Left ventricle myocardium superior (tissue), 1 donor: ENCODE results near the gene CUX1. TPM values are rescaled to one million over a fixed set of nuclear protein-coding genes. Genes with fewer than 3 reads are reported as not detected.
"Not testable (repeated sequence)": the region's sequence is repeated elsewhere in the genome, so short reads cannot be mapped to it uniquely, and the experiment has no call there.

Source experiments
- ATAC-seq: fragments of 200-7000 bp; cut with Tn5 transposase; one replicate; pipeline ENCODE4 v1.9.1; 2020; ENCODE audit warnings: mild to moderate bottlenecking, moderate library complexity
- DNase-seq: peaks from one replicate; pipeline ENCODE4 v3.0.0-alpha.2; 2020
- intact Hi-C: fragments of 100-400 bp; cut with micrococcal nuclease; formaldehyde crosslinking; loops from one replicate; pipeline ENCODE4 v1.11.0; 2022
- total RNA-seq: library from RNA; stranded (reverse); fragmentation: NEBNext Ultra II Directional; extraction: Animal tissue kit (Norgen Biotek cat#: 25700); gene quantifications from one replicate; pipeline ENCODE4 v1.2.1, GENCODE V29; 2021
- donor health status: DM: no; HTN: yes; CAD: no; lungs with severe emphysema.

The CUX1 gene
- total RNA-seq, 1 donor from 2014 or later = 123 TPM

GRCh38 chr7:101877882-101878591 is 60.6 kb downstream of the CUX1 start:
- ATAC-seq (no peak), DNase-seq (no peak)
- intact Hi-C loops = no loop called here

DNA sequence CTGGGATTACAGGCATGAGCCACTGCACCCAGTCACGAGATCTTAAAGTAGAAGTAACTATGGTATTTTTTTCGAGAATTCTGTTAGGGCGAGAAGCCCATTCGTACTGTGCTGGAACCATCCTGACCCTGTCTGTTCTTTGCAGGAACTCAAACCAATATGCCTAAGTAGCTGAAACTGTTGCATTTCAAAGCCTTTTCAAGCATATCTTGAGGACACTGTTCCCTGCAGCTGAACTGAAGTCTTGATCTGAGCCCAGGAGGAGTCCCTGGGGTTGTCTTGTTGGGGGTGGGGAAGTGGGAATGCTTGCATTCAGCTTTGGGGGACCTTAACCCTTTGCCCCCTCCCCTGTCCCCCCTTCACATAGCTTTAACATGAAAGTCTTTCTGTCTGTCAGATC is 61.5 kb downstream of the CUX1 start:
- ATAC-seq = no peak
- intact Hi-C loops = no loop called here
- no peak for DNase-seq

- DNase-seq (no peak), ATAC-seq (no peak)
- intact Hi-C loops = no loop called here
Measured at GRCh38 chr7:101879565-101879964, 62.1 kb downstream of the CUX1 start.

DNA sequence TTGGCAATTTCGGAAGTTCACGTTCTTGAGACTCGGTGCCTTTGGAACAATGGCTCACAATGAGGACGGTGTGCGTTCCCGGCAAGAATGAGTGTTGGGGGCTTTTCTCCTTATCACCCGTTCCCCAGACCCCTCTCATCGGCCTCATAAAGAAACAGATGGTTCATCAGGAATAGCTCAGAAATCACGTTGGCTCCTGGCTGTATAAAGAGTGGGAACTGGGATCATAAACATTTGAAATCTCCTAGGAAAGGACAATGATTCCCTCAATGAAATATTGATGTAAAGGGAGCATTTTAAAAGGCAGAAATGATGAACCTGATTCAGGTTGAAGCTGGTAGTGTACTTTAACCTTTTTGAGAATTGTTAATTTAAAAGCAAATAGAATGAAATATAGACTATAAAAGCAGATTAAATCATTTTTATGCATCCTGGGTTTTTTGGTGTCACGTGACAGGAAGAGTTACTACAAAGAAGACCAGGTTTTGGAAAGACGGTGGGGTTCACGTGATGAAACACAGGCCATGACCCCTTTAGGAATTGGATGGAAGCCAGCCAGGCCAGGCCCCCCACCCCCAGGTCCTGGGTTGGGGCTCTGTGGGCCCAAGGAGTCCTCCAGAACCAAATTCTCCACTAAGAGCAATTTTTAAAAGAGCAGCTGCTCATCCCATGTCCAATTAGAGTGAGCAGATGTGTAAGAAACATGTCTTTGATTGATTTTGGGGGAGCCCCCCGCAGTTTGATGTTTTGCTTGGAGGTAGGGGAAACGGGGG is 63.0 kb downstream of the CUX1 start:
- ATAC-seq (no peak), DNase-seq (no peak)
- intact Hi-C loops = no loop called here

DNA sequence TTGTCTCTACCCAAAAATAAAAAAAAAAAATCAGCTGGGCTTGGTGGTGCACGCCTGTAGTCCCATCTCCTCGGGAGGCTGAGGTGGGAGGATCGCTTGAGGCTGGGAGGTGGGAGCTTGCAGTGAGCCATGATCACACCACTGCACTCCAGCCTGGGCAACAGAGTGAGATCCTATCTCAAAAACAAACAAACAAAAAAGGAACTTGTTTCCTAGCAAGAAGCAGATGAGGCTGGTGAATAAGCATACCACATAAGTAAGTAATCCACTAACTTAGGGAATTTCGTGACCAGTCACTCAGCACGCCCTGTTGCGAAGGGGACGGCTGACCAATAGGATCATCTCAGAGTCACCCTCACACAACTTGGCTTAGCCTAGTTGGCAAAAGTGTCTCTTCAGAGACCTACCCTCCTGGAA is 64.6 kb downstream of the CUX1 start:
- ATAC-seq (no peak), DNase-seq (no peak)
- intact Hi-C loops = no loop called here

DNA sequence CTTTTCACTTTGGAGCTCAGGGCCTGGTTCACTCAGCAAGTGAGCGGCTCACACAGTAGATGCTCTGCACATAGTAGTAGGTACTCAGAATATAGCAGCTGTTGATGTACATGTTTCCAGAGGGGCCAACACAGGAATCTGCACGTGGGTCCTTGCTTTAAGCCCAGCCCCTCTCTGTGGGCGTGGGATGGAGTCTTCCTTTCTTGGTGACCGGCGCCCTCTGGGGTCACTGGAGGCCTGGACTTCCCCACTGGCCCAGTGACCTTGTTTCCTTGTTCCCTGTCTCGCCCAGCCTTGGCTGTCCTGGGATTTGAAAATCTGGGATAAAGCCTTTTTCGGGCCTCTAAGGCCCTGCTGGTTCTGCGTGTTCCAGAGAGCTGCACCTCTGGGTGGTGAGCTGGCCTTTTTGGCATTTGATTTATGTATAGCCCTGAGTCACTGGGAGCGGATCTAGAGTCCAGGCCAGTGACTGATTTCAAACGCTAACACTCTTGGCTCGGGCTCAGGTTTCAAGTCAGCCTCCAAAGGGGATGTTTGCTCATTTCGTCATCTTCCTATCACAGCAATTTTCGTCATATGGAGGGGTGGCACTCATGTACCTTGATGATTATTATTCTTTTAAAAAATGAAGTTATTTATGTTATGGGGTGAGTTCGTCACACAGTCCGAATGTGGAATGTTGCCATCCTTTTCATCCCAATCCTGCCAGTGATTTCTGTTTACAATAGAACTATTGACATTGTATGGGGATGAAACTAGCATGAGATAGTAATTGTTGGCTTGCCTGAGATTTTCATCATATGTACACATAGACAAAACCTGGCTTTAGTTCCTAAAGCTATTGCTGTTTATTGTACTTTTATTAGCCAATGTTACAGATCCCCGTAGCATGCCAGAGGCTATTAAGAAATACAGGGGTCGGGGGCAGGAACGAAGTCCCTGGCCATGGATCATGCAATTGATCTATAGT is 65.5 kb downstream of the CUX1 start:
- intact Hi-C loops = no loop called here
- peak; percentile 75 for DNase-seq
- ATAC-seq = peak; percentile 92

DNA sequence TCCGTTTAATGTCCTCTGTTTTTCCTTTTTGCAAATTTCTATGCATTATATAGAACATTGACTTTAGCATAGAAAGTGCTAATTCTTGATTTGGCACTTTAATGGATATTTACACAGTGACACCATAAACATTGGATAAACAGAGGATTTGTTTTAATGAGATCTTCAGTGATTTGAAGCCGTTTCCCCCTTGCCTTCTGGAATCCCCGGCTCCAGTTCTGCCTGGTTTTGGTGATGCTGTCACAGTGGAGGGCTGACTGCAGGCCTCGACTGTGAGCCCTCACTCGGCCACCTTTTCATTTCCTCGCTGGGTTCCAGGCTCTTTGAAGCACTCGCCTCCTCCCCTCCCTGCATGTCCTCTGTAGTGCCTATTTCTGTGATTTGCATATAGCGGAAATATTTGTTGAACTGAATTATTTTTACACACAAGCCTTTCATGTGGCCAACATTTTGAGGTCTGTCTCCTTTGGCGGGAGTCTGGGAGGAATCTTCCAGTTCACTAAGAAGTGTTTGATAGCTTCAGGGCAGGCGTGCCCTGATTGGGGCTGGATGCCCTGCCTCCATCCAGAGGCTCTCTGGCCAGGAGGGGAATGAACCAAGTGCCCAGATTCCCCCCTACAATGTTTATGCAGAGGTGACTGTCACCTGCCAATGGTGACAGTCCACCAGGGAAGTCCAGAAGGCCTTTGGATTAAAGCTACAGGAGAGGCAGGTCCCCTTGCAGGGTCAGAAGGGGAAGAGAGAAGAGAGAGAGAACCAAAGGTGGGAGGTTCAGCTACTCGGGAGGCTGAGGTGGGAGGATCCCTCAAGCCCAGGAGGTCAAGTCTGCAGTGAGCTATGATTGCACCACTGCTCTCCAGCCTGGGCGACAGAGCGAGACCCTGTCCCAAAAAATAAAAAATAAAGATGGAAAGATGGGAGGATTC is 67.5 kb downstream of the CUX1 start:
- ATAC-seq = no peak
- DNase-seq = no peak
- intact Hi-C loops = no loop called here

- peak; percentile 32 for ATAC-seq
- intact Hi-C loops = no loop called here
Measured at GRCh38 chr7:101885597-101885955, 68.2 kb downstream of the CUX1 start.

GRCh38 chr7:101887352-101887751 is 69.9 kb downstream of the CUX1 start:
- intact Hi-C loops, DNase-seq, ATAC-seq: not testable (repeated sequence)

More at GRCh38 chr7:101885597-101885955, 68.2 kb downstream of the CUX1 start:
- no peak for DNase-seq

DNA sequence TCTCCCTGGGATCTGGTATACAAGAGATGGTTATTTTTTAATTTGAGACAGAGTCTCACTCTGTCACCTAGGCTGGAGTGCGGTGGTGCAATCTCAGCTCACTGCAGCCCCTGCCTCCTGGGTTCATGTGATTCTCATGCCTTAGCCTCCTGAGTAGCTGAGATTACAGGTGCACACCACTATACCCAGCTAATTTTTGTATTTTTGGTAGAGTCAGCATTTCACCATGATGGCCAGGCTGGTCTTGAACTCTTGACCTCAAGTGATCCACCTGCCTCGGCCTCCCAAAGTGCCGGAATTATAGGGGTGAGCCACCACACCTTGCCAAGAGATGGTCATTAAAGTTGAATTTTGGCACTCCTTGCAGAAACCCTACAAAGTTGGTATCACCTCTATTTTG is 71.1 kb downstream of the CUX1 start:
- ATAC-seq, DNase-seq, intact Hi-C loops: not testable (repeated sequence)

GRCh38 chr7:101890749-101891523 is 73.5 kb downstream of the CUX1 start:
- DNase-seq = no peak
- intact Hi-C loops = no loop called here
- ATAC-seq = no peak

DNA sequence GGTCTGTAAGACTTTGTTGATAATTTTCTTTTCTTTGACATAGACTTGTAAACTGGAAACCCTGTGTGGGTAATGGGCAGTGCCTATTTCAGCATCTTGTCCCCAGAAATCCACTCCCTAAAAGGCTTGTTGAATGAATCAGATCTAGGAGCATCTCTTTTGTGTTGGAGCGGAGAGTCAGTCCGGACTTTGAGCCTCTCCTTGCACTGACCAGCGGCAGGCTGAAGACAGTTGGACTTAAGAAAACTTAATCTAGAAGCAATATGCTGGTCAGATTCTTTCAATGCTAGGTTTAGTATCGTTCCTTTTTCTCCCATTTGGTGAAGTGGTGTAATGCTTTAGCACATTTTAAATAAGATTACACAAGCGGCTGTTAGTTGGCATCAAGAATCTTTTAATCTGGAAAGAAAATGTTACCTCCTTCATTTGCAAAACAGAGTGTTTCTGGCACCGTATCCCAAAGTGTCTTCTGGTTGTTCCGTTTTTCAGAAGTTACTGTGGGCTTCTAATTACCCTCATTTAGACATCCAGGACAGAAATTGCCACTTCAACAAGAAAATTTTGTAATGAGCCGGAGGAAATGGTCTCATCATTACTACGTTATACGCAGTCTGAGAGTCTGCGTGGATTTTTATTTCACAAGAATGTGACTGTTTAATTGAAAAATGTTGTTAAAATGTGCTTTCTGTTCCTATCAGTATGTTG is 74.7 kb downstream of the CUX1 start:
- no peak for DNase-seq
- ATAC-seq = peak; percentile 14
- intact Hi-C loops = no loop called here

DNA sequence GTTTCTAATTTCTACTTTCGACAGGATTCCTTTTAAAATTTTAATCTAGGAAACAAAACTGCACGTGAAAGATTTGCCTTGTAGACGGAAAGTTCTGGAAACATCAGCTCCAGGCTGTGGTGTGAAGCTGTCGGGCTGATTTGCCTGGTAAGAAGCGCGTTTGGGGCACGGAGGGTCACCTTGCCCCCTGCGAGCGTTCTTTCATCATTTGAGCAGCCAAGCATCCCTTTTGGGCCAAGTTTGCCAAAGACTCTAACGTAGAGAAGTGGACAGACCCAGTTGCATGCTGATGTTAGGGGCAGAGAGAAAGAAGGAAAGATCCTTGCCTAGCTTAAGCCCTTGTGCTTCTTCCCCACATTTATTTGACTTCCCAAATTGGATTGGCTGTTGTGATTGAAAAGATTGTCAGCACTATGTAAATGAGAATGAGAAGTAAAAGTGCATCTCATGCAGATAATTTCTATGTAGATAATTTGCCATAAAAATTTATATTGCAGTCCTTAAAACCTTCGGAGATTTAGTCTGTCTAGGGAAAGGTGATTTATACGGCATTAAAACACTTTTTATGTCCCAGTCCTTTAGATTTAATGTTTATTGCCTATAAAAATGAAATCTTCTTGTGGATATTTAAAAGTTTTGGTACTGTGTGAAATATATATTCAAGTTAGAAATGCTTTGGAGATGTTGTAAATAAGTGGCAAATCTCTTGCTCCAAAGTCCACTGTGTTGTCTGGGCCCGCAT is 76.1 kb downstream of the CUX1 start:
- DNase-seq (no peak), ATAC-seq (no peak)
- intact Hi-C loops = no loop called here

- DNase-seq = no peak
- intact Hi-C loops = no loop called here
Measured at GRCh38 chr7:101896316-101896715, 78.9 kb downstream of the CUX1 start.

DNA sequence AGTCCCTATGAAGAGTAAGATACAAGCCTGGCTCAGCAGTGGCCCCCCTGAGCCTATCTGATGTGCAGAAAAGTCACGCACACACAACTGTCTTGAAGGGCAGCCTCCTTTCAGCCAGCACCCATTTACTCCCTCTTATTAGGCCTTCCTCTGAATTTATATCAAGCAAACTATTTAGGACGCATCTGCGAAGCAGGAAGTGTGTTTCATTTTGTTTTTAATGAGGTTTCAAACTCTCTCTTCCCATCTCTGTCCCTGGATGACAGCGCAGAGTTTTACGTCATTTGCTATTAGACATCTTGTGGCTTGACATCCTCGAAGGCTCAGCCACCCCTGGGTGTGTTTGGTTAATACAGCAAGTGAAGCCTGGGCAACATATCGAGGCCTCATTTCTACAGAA is 79.5 kb downstream of the CUX1 start:
- ATAC-seq (no peak), DNase-seq (no peak)
- intact Hi-C loops = no loop called here

More at GRCh38 chr7:101896316-101896715, 78.9 kb downstream of the CUX1 start:
- peak; percentile 47 for ATAC-seq

DNA sequence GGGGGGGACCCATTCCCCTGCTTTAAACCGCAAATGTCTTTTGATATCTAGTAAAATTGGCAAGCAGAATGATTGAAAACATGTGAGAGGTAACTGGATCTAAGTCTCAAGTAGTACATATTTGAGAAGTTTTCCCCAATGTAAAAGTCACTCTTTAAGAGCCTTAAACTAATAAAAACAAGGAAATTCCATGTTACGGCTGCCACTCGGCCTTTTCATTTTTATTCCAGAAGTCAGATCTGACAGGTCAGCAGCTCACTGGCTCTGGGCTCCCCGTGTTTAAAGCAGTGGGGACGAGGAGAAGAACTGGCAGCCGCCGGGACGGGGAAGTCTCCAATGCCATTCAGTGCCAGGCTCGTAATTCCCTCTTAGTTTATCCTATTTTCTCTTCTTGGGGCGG is 80.7 kb downstream of the CUX1 start:
- DNase-seq (no peak), ATAC-seq (no peak)
- intact Hi-C loops = no loop called here

- DNase-seq (no peak), ATAC-seq (no peak)
- intact Hi-C loops = no loop called here
Measured at GRCh38 chr7:101899616-101900015, 82.2 kb downstream of the CUX1 start.
